Common myeloid progenitor, CD34-positive (primary cell): ENCODE measurements around the gene FAT4.

Experiments
- CTCF ChIA-PET: fragments of 350-600 bp; sonication (Branson Sonifier 250); formaldehyde crosslinking; loops from one replicate; lab custom pipeline; 2021; ENCODE audit warnings: antibody characterized with exemption; lab: Charles Lee
- POLR2A ChIA-PET: fragments of 350-600 bp; sonication (Branson Sonifier 250); formaldehyde crosslinking; loops from one replicate; lab custom pipeline; 2021; ENCODE audit warnings: antibody characterized with exemption; lab: Charles Lee
- DNase-seq, 3 donors: peaks; one replicate each; pipeline versions ENCODE4 v3.0.0 to v3.0.0-alpha.2; 2013
- H3K27ac ChIP-seq, 2 experiments: 1 replicate in 1 of 2; 2 replicates in 1 of 2; pipeline ENCODE4 v1.7.0; 2013; ENCODE audit warnings: inconsistent platforms in 2 of 2, low read length in 2 of 2, mild to moderate bottlenecking in 2 of 2, low read depth in 1 of 2, moderate library complexity in 1 of 2; ENCODE audit not compliant: severe bottlenecking in 2 of 2, insufficient read depth in 1 of 2, poor library complexity in 1 of 2
- H3K27me3 ChIP-seq, 5 experiments: replicated peaks in 2 of 5; 1 replicate in 3 of 5; 2 replicates in 2 of 5; pipeline versions ENCODE4 v1.6.1 to v1.7.0; 2013; ENCODE audit warnings: low read length in 4 of 5, mild to moderate bottlenecking in 2 of 5, moderate library complexity in 2 of 5, inconsistent platforms in 1 of 5; ENCODE audit not compliant: insufficient read depth in 5 of 5, control insufficient read depth in 4 of 5
- H3K36me3 ChIP-seq, 4 experiments: 1 replicate in 2 of 4; 2 replicates in 2 of 4; pipeline versions ENCODE4 v1.6.1 to v1.7.0; 2013; ENCODE audit warnings: low read length in 3 of 4, control low read depth in 1 of 4, mild to moderate bottlenecking in 1 of 4; ENCODE audit not compliant: control insufficient read depth in 4 of 4, insufficient read depth in 4 of 4
- H3K4me1 ChIP-seq, 4 experiments: 1 replicate in 3 of 4; 2 replicates in 1 of 4; pipeline versions ENCODE4 v1.6.1 to v1.7.1; 2013; ENCODE audit warnings: low read length in 3 of 4, mild to moderate bottlenecking in 3 of 4, control low read depth in 1 of 4, inconsistent platforms in 1 of 4, moderate library complexity in 1 of 4; ENCODE audit not compliant: control insufficient read depth in 4 of 4, insufficient read depth in 4 of 4; ENCODE audit errors: control extremely low read depth in 1 of 4
- H3K4me3 ChIP-seq, 7 experiments: 1 replicate in 4 of 7; 2 replicates in 3 of 7; pipeline versions ENCODE4 v1.5.1 to v1.7.0; 2013; ENCODE audit warnings: mild to moderate bottlenecking in 7 of 7, low read length in 6 of 7, moderate library complexity in 6 of 7, inconsistent platforms in 2 of 7, low read depth in 2 of 7, control low read depth in 1 of 7; ENCODE audit not compliant: insufficient read depth in 4 of 7, control insufficient read depth in 1 of 7; ENCODE audit errors: extremely low read depth in 1 of 7
- H3K9me3 ChIP-seq, 5 experiments: 1 replicate in 4 of 5; 2 replicates in 1 of 5; pipeline versions ENCODE4 v1.6.1 to v1.7.1; 2013; ENCODE audit warnings: low read length in 4 of 5, mild to moderate bottlenecking in 2 of 5, inconsistent platforms in 1 of 5, low read depth in 1 of 5, moderate library complexity in 1 of 5; ENCODE audit not compliant: control insufficient read depth in 4 of 5, insufficient read depth in 2 of 5; ENCODE audit errors: control extremely low read depth in 1 of 5
- WGBS: methylation state at CpG from one replicate; pipeline ENCODE4 v1.1.5; 2013; ENCODE audit not compliant: insufficient coverage; 5-methylcytosine and 5-hydroxymethylcytosine counted together

Gene FAT4

DNA sequence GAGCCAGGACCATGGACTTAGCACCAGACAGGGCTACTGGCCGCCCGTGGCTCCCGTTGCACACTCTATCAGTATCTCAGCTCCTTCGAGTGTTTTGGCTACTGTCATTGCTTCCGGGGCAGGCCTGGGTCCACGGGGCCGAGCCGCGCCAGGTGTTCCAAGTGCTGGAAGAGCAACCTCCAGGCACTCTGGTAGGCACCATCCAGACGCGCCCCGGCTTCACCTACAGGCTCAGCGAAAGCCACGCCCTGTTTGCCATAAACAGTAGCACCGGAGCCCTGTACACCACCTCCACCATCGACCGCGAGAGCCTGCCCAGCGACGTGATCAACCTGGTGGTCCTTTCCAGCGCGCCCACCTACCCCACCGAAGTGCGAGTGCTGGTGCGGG is 1.6 kb downstream of the FAT4 start:
- peak overlapping the region; percentile 62 to 98 (median 95) for H3K4me3 ChIP-seq
- CTCF ChIA-PET = interaction anchor here (2.2 kb wide), 1 partner anchor 58 kb away, joined by 7 read pairs; no protein-coding TSS in a partner anchor
- no peaks in the 10 kb centered on the region for H3K9me3 ChIP-seq
- POLR2A ChIA-PET = no interaction called here
- no peak overlapping the region for H3K27ac ChIP-seq
- peaks cover 0 to 17% (median 0%) of the 10 kb centered on the region in 5 experiments for H3K27me3 ChIP-seq
- H3K36me3 ChIP-seq = no peaks in the 10 kb centered on the region
- under 1% methylated on average over 25 of the region's 25 CpGs for WGBS
- DNase-seq = peak; percentile 7 to 61 (median 48)
- peaks cover 5 to 36% (median 34%) of the 10 kb centered on the region in 4 experiments for H3K4me1 ChIP-seq

GRCh38 chr4:125316791-125317524 is 2.2 kb downstream of the FAT4 start:
- H3K4me3 ChIP-seq = peak overlapping the region; percentile 62 to 98 (median 95)
- peak; percentile 13 to 66 (median 47) for DNase-seq
- CTCF ChIA-PET = interaction anchor here (2.2 kb wide), 1 partner anchor 58 kb away, joined by 7 read pairs; no protein-coding TSS in a partner anchor
- H3K27me3 ChIP-seq = peaks cover 0 to 17% (median 0%) of the 10 kb centered on the region in 5 experiments
- POLR2A ChIA-PET = no interaction called here
- H3K9me3 ChIP-seq = no peaks in the 10 kb centered on the region
- H3K36me3 ChIP-seq = no peaks in the 10 kb centered on the region
- peaks cover 5 to 36% (median 34%) of the 10 kb centered on the region in 4 experiments for H3K4me1 ChIP-seq
- no peak overlapping the region for H3K27ac ChIP-seq
- WGBS = under 1% methylated on average over 50 of the region's 66 CpGs

DNA sequence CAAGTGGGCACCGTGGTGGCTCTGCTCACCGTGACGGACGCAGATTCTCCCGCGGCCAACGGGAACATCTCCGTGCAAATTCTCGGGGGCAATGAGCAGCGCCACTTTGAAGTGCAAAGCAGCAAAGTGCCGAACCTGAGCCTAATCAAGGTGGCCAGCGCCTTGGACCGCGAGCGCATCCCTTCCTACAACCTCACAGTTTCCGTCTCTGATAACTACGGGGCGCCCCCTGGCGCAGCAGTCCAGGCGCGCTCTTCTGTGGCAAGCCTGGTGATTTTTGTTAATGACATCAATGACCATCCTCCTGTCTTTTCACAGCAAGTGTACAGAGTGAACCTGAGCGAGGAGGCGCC is 2.7 kb downstream of the FAT4 start:
- POLR2A ChIA-PET = no interaction called here
- Histone ChIP-seq H3K4me1 (peaks cover 5 to 36% (median 34%) of the 10 kb centered on the region in 4 experiments), H3K27me3 (peaks cover 0 to 17% (median 0%) of the 10 kb centered on the region in 5 experiments), H3K36me3 (no peaks in the 10 kb centered on the region), H3K27ac (no peak overlapping the region), H3K9me3 (no peaks in the 10 kb centered on the region), H3K4me3 (peak overlapping the region; percentile 62 to 98 (median 95))
- peak; percentile 41 to 68 (median 65) for DNase-seq
- CTCF ChIA-PET = interaction anchor here (2.2 kb wide), 1 partner anchor 57 kb away, joined by 7 read pairs; no protein-coding TSS in a partner anchor
- 3% methylated on average over 23 of the region's 23 CpGs for WGBS

DNA sequence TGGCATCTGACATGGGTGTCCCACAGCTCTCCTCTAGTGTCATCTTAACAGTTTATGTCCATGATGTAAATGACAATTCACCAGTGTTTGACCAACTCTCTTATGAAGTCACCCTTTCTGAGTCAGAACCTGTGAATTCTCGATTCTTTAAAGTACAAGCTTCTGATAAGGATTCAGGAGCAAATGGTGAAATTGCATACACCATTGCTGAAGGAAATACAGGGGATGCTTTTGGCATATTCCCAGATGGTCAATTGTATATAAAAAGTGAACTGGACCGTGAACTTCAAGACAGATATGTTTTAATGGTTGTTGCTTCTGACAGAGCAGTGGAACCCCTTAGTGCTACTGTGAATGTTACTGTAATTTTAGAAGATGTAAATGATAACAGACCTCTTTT is 4.6 kb downstream of the FAT4 start:
- ChIA-PET CTCF (no interaction called here), POLR2A (no interaction called here)
- Histone ChIP-seq H3K27ac (no peak overlapping the region), H3K27me3 (peaks cover 0 to 15% (median 0%) of the 10 kb centered on the region in 5 experiments), H3K4me3 (no peak overlapping the region), H3K36me3 (no peaks in the 10 kb centered on the region), H3K9me3 (no peaks in the 10 kb centered on the region), H3K4me1 (peaks cover 5 to 31% (median 29%) of the 10 kb centered on the region in 4 experiments)
- no peak for DNase-seq
- WGBS = 100% methylated on average over 1 of the region's 2 CpGs

- peaks cover 0 to 4% (median 0%) of the 10 kb centered on the region in 5 experiments for H3K27me3 ChIP-seq
- ChIA-PET CTCF (interaction anchor here (1.0 kb wide), 1 partner anchor 8 kb away, joined by 3 read pairs; no protein-coding TSS in a partner anchor), POLR2A (no interaction called here)
- peaks cover 0 to 16% (median 10%) of the 10 kb centered on the region in 4 experiments for H3K4me1 ChIP-seq
- no peaks in the 10 kb centered on the region for H3K36me3 ChIP-seq
- H3K27ac ChIP-seq = no peak overlapping the region
- DNase-seq = no peak
- H3K9me3 ChIP-seq = no peaks in the 10 kb centered on the region
- no peak overlapping the region for H3K4me3 ChIP-seq
These were observed 7.1 kb downstream of the FAT4 start for GRCh38 chr4:125321709-125322365.

DNA sequence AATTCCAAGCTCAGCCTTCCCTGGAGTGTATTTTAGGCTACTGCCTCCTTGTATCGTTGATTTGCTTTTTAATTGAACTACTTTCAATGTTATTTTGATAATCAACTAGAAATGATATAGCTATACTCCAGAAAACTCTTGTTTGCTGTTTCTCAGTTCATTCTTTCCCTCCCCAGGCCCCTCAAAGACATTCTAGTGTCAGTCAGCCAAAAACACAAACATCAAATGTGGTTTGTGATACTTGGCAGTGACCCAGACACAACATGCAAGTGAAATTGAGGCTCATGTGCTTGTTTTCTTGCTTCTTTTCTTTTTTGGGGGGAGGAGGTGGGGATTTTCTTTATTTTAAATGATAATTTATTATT is 7.6 kb downstream of the FAT4 start:
- ChIA-PET POLR2A (no interaction called here), CTCF (interaction anchor here (1.0 kb wide), 1 partner anchor 8 kb away, joined by 3 read pairs; no protein-coding TSS in a partner anchor)
- H3K4me3 ChIP-seq = no peak overlapping the region
- H3K4me1 ChIP-seq = peaks cover 0 to 10% (median 5%) of the 10 kb centered on the region in 4 experiments
- H3K27me3 ChIP-seq = peaks cover 0 to 2% (median 0%) of the 10 kb centered on the region in 5 experiments
- H3K27ac ChIP-seq = no peak overlapping the region
- DNase-seq = peak in 2 of 3 donors; percentile 15 to 30
- no peaks in the 10 kb centered on the region for H3K9me3 ChIP-seq
- no peaks in the 10 kb centered on the region for H3K36me3 ChIP-seq
- WGBS = no CpG with 5 or more reads among the region's 1 CpG

GRCh38 chr4:125323654-125324053 is 8.9 kb downstream of the FAT4 start:
- Histone ChIP-seq H3K9me3 (no peaks in the 10 kb centered on the region), H3K4me3 (no peak overlapping the region), H3K36me3 (no peaks in the 10 kb centered on the region), H3K27ac (no peak overlapping the region), H3K4me1 (peaks cover 0 to 3% (median 0%) of the 10 kb centered on the region in 4 experiments), H3K27me3 (no peaks in the 10 kb centered on the region)
- WGBS = 84% methylated on average over 2 of the region's 3 CpGs
- no peak for DNase-seq
- ChIA-PET CTCF (no interaction called here), POLR2A (no interaction called here)
